Adipocyte (in vitro differentiated cells): ENCODE data around the gene MVD.

Experiments
- DNase-seq: peaks from one replicate; pipeline ENCODE4 v3.0.0-alpha.2; 2015; ENCODE audit warnings: low read depth
- H3K27me3 ChIP-seq: replicated peaks from 2 replicates; pipeline ENCODE4 v1.7.0; 2013; ENCODE audit warnings: mild to moderate bottlenecking, low read length, moderate library complexity; ENCODE audit not compliant: control insufficient read depth, insufficient read depth
- H3K36me3 ChIP-seq: 2 replicates; pipeline ENCODE4 v1.7.0; 2013; ENCODE audit warnings: low read length, mild to moderate bottlenecking, moderate library complexity; ENCODE audit not compliant: control insufficient read depth, insufficient read depth, severe bottlenecking
- H3K4me1 ChIP-seq: 2 replicates; pipeline ENCODE4 v1.7.0; 2013; ENCODE audit warnings: mild to moderate bottlenecking, low read length, moderate library complexity; ENCODE audit not compliant: control insufficient read depth, insufficient read depth
- H3K4me3 ChIP-seq: 2 replicates; pipeline ENCODE4 v1.7.0; 2013; ENCODE audit warnings: mild to moderate bottlenecking, low read length, moderate library complexity
- H3K9ac ChIP-seq: 2 replicates; pipeline ENCODE4 v1.7.0; 2013; ENCODE audit warnings: mild to moderate bottlenecking, low read length, moderate library complexity
- H3K9me3 ChIP-seq: 2 replicates; pipeline ENCODE4 v1.7.0; 2013; ENCODE audit warnings: mild to moderate bottlenecking, low read length, moderate library complexity; ENCODE audit not compliant: control insufficient read depth

The MVD gene

GRCh38 chr16:88702371-88703210 lies 39.7 kb upstream of the MVD start:
- Histone ChIP-seq H3K4me1 (peaks cover 19% of the 10 kb centered on the region), H3K4me3 (no peak overlapping the region), H3K9me3 (no peaks in the 10 kb centered on the region), H3K9ac (no peak overlapping the region), H3K36me3 (peaks cover 28% of the 10 kb centered on the region), H3K27me3 (no peaks in the 10 kb centered on the region)
- no peak for DNase-seq

- Histone ChIP-seq H3K27me3 (no peaks in the 10 kb centered on the region), H3K9ac (no peak overlapping the region), H3K4me3 (no peak overlapping the region), H3K4me1 (peaks cover 11% of the 10 kb centered on the region), H3K9me3 (no peaks in the 10 kb centered on the region), H3K36me3 (peaks cover 29% of the 10 kb centered on the region)
- no peak for DNase-seq
Observed at GRCh38 chr16:88701581-88702370, 38.9 kb upstream of the MVD start.

GRCh38 chr16:88700636-88701482 lies 38.0 kb upstream of the MVD start:
- DNase-seq = peak; percentile 66
- Histone ChIP-seq H3K9ac (no peak overlapping the region), H3K9me3 (no peaks in the 10 kb centered on the region), H3K27me3 (no peaks in the 10 kb centered on the region), H3K4me1 (peaks cover 11% of the 10 kb centered on the region), H3K4me3 (no peak overlapping the region), H3K36me3 (peaks cover 29% of the 10 kb centered on the region)

GRCh38 chr16:88700322-88700635 lies 37.4 kb upstream of the MVD start:
- H3K36me3 ChIP-seq = peaks cover 29% of the 10 kb centered on the region
- H3K4me3 ChIP-seq = no peak overlapping the region
- peaks cover 8% of the 10 kb centered on the region for H3K4me1 ChIP-seq
- H3K9ac ChIP-seq = no peak overlapping the region
- no peaks in the 10 kb centered on the region for H3K27me3 ChIP-seq
- no peak for DNase-seq
- H3K9me3 ChIP-seq = no peaks in the 10 kb centered on the region

GRCh38 chr16:88699180-88699579 lies 36.3 kb upstream of the MVD start:
- Histone ChIP-seq H3K4me1 (no peaks in the 10 kb centered on the region), H3K36me3 (peaks cover 29% of the 10 kb centered on the region), H3K4me3 (no peak overlapping the region), H3K27me3 (no peaks in the 10 kb centered on the region), H3K9ac (no peak overlapping the region), H3K9me3 (no peaks in the 10 kb centered on the region)
- DNase-seq = no peak

GRCh38 chr16:88698646-88699045 lies 35.8 kb upstream of the MVD start:
- Histone ChIP-seq H3K27me3 (no peaks in the 10 kb centered on the region), H3K9ac (no peak overlapping the region), H3K9me3 (no peaks in the 10 kb centered on the region), H3K36me3 (peaks cover 29% of the 10 kb centered on the region), H3K4me1 (no peaks in the 10 kb centered on the region), H3K4me3 (no peak overlapping the region)
- DNase-seq = no peak

- DNase-seq = no peak
- H3K9me3 ChIP-seq = no peaks in the 10 kb centered on the region
- H3K9ac ChIP-seq = no peak overlapping the region
- H3K4me1 ChIP-seq = no peaks in the 10 kb centered on the region
- H3K36me3 ChIP-seq = peaks cover 29% of the 10 kb centered on the region
- H3K4me3 ChIP-seq = no peak overlapping the region
- H3K27me3 ChIP-seq = no peaks in the 10 kb centered on the region
Observed at GRCh38 chr16:88697831-88698615, 35.1 kb upstream of the MVD start.

- Histone ChIP-seq H3K4me3 (no peak overlapping the region), H3K4me1 (no peaks in the 10 kb centered on the region), H3K9ac (no peak overlapping the region), H3K27me3 (no peaks in the 10 kb centered on the region), H3K36me3 (peaks cover 29% of the 10 kb centered on the region), H3K9me3 (no peaks in the 10 kb centered on the region)
- DNase-seq = no peak
Observed at GRCh38 chr16:88697116-88697830, 34.4 kb upstream of the MVD start.

GRCh38 chr16:88696441-88696840 lies 33.5 kb upstream of the MVD start:
- H3K9me3 ChIP-seq = no peaks in the 10 kb centered on the region
- DNase-seq = no peak
- H3K27me3 ChIP-seq = no peaks in the 10 kb centered on the region
- H3K4me3 ChIP-seq = no peak overlapping the region
- H3K36me3 ChIP-seq = peaks cover 29% of the 10 kb centered on the region
- H3K9ac ChIP-seq = no peak overlapping the region
- H3K4me1 ChIP-seq = no peaks in the 10 kb centered on the region

- no peak overlapping the region for H3K4me3 ChIP-seq
Observed at GRCh38 chr16:88695753-88696152, 32.9 kb upstream of the MVD start.

More at GRCh38 chr16:88695753-88696152, 32.9 kb upstream of the MVD start:
- no peak for DNase-seq
- peaks cover 4% of the 10 kb centered on the region for H3K27me3 ChIP-seq
- no peak overlapping the region for H3K9ac ChIP-seq
- no peaks in the 10 kb centered on the region for H3K4me1 ChIP-seq
- peaks cover 29% of the 10 kb centered on the region for H3K36me3 ChIP-seq
- H3K9me3 ChIP-seq = no peaks in the 10 kb centered on the region
